ENCODE measurements around the gene PHLPP2. TPM values are rescaled to one million over a fixed set of nuclear protein-coding genes. Genes with fewer than 3 reads are reported as not detected.

The PHLPP2 gene
- total and polyA plus RNA-seq, 2 donors, result 1.8 to 2.3 TPM

DNA sequence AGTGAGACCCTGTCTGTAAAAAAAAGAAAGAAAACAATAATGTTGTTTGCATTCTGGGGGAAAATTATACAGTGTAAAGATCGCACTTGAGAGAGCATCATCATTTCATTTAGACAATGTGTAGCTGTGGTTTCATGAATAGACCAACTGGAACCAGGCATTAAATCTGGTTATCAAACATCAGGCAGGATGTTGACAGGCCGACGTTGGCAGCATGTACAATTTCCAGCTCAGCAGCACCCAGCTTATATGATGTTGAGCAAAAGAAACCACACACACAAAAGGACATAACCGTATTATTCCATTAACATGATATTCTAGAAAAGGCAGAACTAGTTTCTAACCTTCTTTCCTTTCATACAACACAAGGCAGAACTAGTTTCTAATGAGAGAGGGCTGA lies 92.7 kb downstream of the PHLPP2 start:
- H3K9me3 ChIP-seq (ENCODE audit: control insufficient read depth in 2 of 2, insufficient read depth in 1 of 2, low read length in 1 of 2), result no peaks in the 10 kb centered on the region
- no peak for DNase-seq (ENCODE audit: low read depth in 6 of 9, low spot score in 9 of 9)
- H3K27me3 ChIP-seq (ENCODE audit: control insufficient read depth in 2 of 2, insufficient read depth in 1 of 2, low read length in 1 of 2), result peaks cover 13 to 29% of the 10 kb centered on the region in 2 donors
- no peak overlapping the region for H3K4me3 ChIP-seq (ENCODE audit: low read length in 2 of 2)
- H3K27ac ChIP-seq (ENCODE audit: low read depth in 1 of 2, low read length in 1 of 2), result no peak overlapping the region
- H3K4me1 ChIP-seq (ENCODE audit: control insufficient read depth in 2 of 2, insufficient read depth in 2 of 2, low read length in 2 of 2), result no peaks in the 10 kb centered on the region
- 80% methylated on average over 4 of the region's 4 CpGs for WGBS
- H3K36me3 ChIP-seq (ENCODE audit: control insufficient read depth in 2 of 2, insufficient read depth in 2 of 2, low read length in 1 of 2), result no peaks in the 10 kb centered on the region

- Histone ChIP-seq H3K4me1 (ENCODE audit: control insufficient read depth in 2 of 2, insufficient read depth in 2 of 2, low read length in 2 of 2) (peaks cover 0 to 2% of the 10 kb centered on the region in 2 donors), H3K9me3 (ENCODE audit: control insufficient read depth in 2 of 2, insufficient read depth in 1 of 2, low read length in 1 of 2) (peaks cover 0 to 1% of the 10 kb centered on the region in 2 donors), H3K27me3 (ENCODE audit: control insufficient read depth in 2 of 2, insufficient read depth in 1 of 2, low read length in 1 of 2) (peaks cover 23 to 38% of the 10 kb centered on the region in 2 donors), H3K36me3 (ENCODE audit: control insufficient read depth in 2 of 2, insufficient read depth in 2 of 2, low read length in 1 of 2) (no peaks in the 10 kb centered on the region), H3K4me3 (ENCODE audit: low read length in 2 of 2) (no peak overlapping the region), H3K27ac (ENCODE audit: low read depth in 1 of 2, low read length in 1 of 2) (no peak overlapping the region)
- no peak for DNase-seq (ENCODE audit: low read depth in 6 of 9, low spot score in 9 of 9)
- WGBS, result 92% methylated on average over 4 of the region's 4 CpGs
Observed at GRCh38 chr16:71630808-71631207, 93.7 kb downstream of the PHLPP2 start.

- 82% methylated on average over 11 of the region's 11 CpGs for WGBS
- DNase-seq (ENCODE audit: low read depth in 6 of 9, low spot score in 9 of 9), result no peak
- Histone ChIP-seq H3K9me3 (ENCODE audit: control insufficient read depth in 2 of 2, insufficient read depth in 1 of 2, low read length in 1 of 2) (peaks cover 0 to 2% of the 10 kb centered on the region in 2 donors), H3K4me3 (ENCODE audit: low read length in 2 of 2) (no peak overlapping the region), H3K27ac (ENCODE audit: low read depth in 1 of 2, low read length in 1 of 2) (no peak overlapping the region), H3K27me3 (ENCODE audit: control insufficient read depth in 2 of 2, insufficient read depth in 1 of 2, low read length in 1 of 2) (peaks cover 30 to 49% of the 10 kb centered on the region in 2 donors), H3K36me3 (ENCODE audit: control insufficient read depth in 2 of 2, insufficient read depth in 2 of 2, low read length in 1 of 2) (no peaks in the 10 kb centered on the region), H3K4me1 (ENCODE audit: control insufficient read depth in 2 of 2, insufficient read depth in 2 of 2, low read length in 2 of 2) (peaks cover 0 to 2% of the 10 kb centered on the region in 2 donors)
Observed at GRCh38 chr16:71629278-71630016, 95.1 kb downstream of the PHLPP2 start.

GRCh38 chr16:71628810-71629209 lies 95.7 kb downstream of the PHLPP2 start:
- Histone ChIP-seq H3K4me3 (ENCODE audit: low read length in 2 of 2) (no peak overlapping the region), H3K27me3 (ENCODE audit: control insufficient read depth in 2 of 2, insufficient read depth in 1 of 2, low read length in 1 of 2) (peaks cover 34 to 55% of the 10 kb centered on the region in 2 donors), H3K27ac (ENCODE audit: low read depth in 1 of 2, low read length in 1 of 2) (no peak overlapping the region), H3K4me1 (ENCODE audit: control insufficient read depth in 2 of 2, insufficient read depth in 2 of 2, low read length in 2 of 2) (peaks cover 0 to 2% of the 10 kb centered on the region in 2 donors), H3K9me3 (ENCODE audit: control insufficient read depth in 2 of 2, insufficient read depth in 1 of 2, low read length in 1 of 2) (peaks cover 0 to 2% of the 10 kb centered on the region in 2 donors), H3K36me3 (ENCODE audit: control insufficient read depth in 2 of 2, insufficient read depth in 2 of 2, low read length in 1 of 2) (no peaks in the 10 kb centered on the region)
- DNase-seq (ENCODE audit: low read depth in 6 of 9, low spot score in 9 of 9), result no peak
- WGBS, result 48% methylated on average over 5 of the region's 5 CpGs

DNA sequence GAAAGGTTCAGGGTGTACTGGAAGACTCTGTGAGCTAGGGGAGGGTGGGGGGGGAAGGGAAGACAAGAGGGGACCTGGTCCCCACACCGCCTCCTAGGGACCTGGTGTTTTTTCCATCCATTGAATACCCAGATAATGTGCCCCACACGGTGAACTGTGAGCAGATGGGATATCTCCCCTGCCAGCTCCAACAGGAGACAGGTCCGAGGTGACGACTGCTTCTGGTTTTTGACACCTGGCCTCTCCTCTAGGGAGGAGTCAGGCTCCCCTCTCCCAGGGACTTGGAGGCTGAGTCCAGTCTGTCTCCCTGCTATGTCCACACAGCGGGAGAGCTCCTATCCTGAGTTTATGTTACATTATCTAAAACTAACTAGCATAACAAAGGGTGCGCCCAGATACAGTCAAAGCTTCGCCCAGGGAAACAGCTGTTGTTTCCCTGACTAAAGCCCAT lies 96.7 kb downstream of the PHLPP2 start:
- peaks cover 34 to 57% of the 10 kb centered on the region in 2 donors for H3K27me3 ChIP-seq (ENCODE audit: control insufficient read depth in 2 of 2, insufficient read depth in 1 of 2, low read length in 1 of 2)
- 80% methylated on average over 7 of the region's 7 CpGs for WGBS
- no peak for DNase-seq (ENCODE audit: low read depth in 6 of 9, low spot score in 9 of 9)
- no peak overlapping the region for H3K4me3 ChIP-seq (ENCODE audit: low read length in 2 of 2)
- no peak overlapping the region for H3K27ac ChIP-seq (ENCODE audit: low read depth in 1 of 2, low read length in 1 of 2)
- peaks cover 0 to 2% of the 10 kb centered on the region in 2 donors for H3K9me3 ChIP-seq (ENCODE audit: control insufficient read depth in 2 of 2, insufficient read depth in 1 of 2, low read length in 1 of 2)
- H3K36me3 ChIP-seq (ENCODE audit: control insufficient read depth in 2 of 2, insufficient read depth in 2 of 2, low read length in 1 of 2), result no peaks in the 10 kb centered on the region
- H3K4me1 ChIP-seq (ENCODE audit: control insufficient read depth in 2 of 2, insufficient read depth in 2 of 2, low read length in 2 of 2), result peaks cover 0 to 2% of the 10 kb centered on the region in 2 donors

- Histone ChIP-seq H3K27me3 (ENCODE audit: control insufficient read depth in 2 of 2, insufficient read depth in 1 of 2, low read length in 1 of 2) (peaks cover 34 to 57% of the 10 kb centered on the region in 2 donors), H3K36me3 (ENCODE audit: control insufficient read depth in 2 of 2, insufficient read depth in 2 of 2, low read length in 1 of 2) (no peaks in the 10 kb centered on the region), H3K4me3 (ENCODE audit: low read length in 2 of 2) (peak overlapping the region; percentile 13 to 39), H3K4me1 (ENCODE audit: control insufficient read depth in 2 of 2, insufficient read depth in 2 of 2, low read length in 2 of 2) (peaks cover 0 to 2% of the 10 kb centered on the region in 2 donors), H3K27ac (ENCODE audit: low read depth in 1 of 2, low read length in 1 of 2) (no peak overlapping the region), H3K9me3 (ENCODE audit: control insufficient read depth in 2 of 2, insufficient read depth in 1 of 2, low read length in 1 of 2) (peaks cover 0 to 2% of the 10 kb centered on the region in 2 donors)
- DNase-seq (ENCODE audit: low read depth in 6 of 9, low spot score in 9 of 9), result no peak
- 15% methylated on average over 13 of the region's 13 CpGs for WGBS
Observed at GRCh38 chr16:71626858-71627213, 97.7 kb downstream of the PHLPP2 start.

- Histone ChIP-seq H3K9me3 (ENCODE audit: control insufficient read depth in 2 of 2, insufficient read depth in 1 of 2, low read length in 1 of 2) (peaks cover 0 to 2% of the 10 kb centered on the region in 2 donors), H3K4me3 (ENCODE audit: low read length in 2 of 2) (peak within 1 kb of the TSS; percentile 22 to 39), H3K36me3 (ENCODE audit: control insufficient read depth in 2 of 2, insufficient read depth in 2 of 2, low read length in 1 of 2) (no peaks in the 10 kb centered on the region), H3K27ac (ENCODE audit: low read depth in 1 of 2, low read length in 1 of 2) (no peak within 1 kb of the TSS), H3K27me3 (ENCODE audit: control insufficient read depth in 2 of 2, insufficient read depth in 1 of 2, low read length in 1 of 2) (peaks cover 34 to 57% of the 10 kb centered on the region in 2 donors), H3K4me1 (ENCODE audit: control insufficient read depth in 2 of 2, insufficient read depth in 2 of 2, low read length in 2 of 2) (peaks cover 0 to 2% of the 10 kb centered on the region in 2 donors)
- 2% methylated on average over 98 of the region's 98 CpGs for WGBS
- DNase-seq (ENCODE audit: low read depth in 6 of 9, low spot score in 9 of 9), result peak in 1 of 9 donors; percentile 16
Observed at GRCh38 chr16:71626018-71626857, 98.3 kb downstream of the PHLPP2 start, which contains the start of gene MARVELD3. MARVELD3 (plus strand) TSS chr16:71626184; CDS start chr16:71626230, 46 bp downstream.

GRCh38 chr16:71625113-71625850 lies 99.2 kb downstream of the PHLPP2 start:
- peaks cover 34 to 57% of the 10 kb centered on the region in 2 donors for H3K27me3 ChIP-seq (ENCODE audit: control insufficient read depth in 2 of 2, insufficient read depth in 1 of 2, low read length in 1 of 2)
- peaks cover 0 to 2% of the 10 kb centered on the region in 2 donors for H3K4me1 ChIP-seq (ENCODE audit: control insufficient read depth in 2 of 2, insufficient read depth in 2 of 2, low read length in 2 of 2)
- H3K27ac ChIP-seq (ENCODE audit: low read depth in 1 of 2, low read length in 1 of 2), result no peak overlapping the region
- WGBS, result 94% methylated on average over 7 of the region's 7 CpGs
- H3K36me3 ChIP-seq (ENCODE audit: control insufficient read depth in 2 of 2, insufficient read depth in 2 of 2, low read length in 1 of 2), result no peaks in the 10 kb centered on the region
- H3K4me3 ChIP-seq (ENCODE audit: low read length in 2 of 2), result no peak overlapping the region
- peaks cover 0 to 2% of the 10 kb centered on the region in 2 donors for H3K9me3 ChIP-seq (ENCODE audit: control insufficient read depth in 2 of 2, insufficient read depth in 1 of 2, low read length in 1 of 2)
- DNase-seq (ENCODE audit: low read depth in 6 of 9, low spot score in 9 of 9), result no peak
